Adrenal gland (tissue), 5 donors: Measurements from ENCODE around the gene E2F7.

Experiments used
- POLR2A ChIP-seq, 2 donors: fragments of 450-650 bp; IDR thresholded peaks; one replicate each; pipeline ENCODE4 v1.6.1; 2017; ENCODE audit warnings: antibody characterized with exemption in 2 of 2, mild to moderate bottlenecking in 2 of 2, moderate library complexity in 1 of 2
- TF ChIP-seq, protein P1 (sequence below), 6 experiments: fragments of 450-650 bp in 4 of 6; fragments of 200-600 bp in 2 of 6; sonication (generic) in 1 of 6; IDR thresholded peaks; 1 replicate in 5 of 6; 2 replicates in 1 of 6; pipeline versions ENCODE4 v1.5.1 to v1.8.0; 2016 to 2021; ENCODE audit warnings: antibody characterized with exemption in 6 of 6, mild to moderate bottlenecking in 2 of 6, moderate library complexity in 1 of 6
- donor health status: DM: no; HTN: no; CAD: no.

DNA sequence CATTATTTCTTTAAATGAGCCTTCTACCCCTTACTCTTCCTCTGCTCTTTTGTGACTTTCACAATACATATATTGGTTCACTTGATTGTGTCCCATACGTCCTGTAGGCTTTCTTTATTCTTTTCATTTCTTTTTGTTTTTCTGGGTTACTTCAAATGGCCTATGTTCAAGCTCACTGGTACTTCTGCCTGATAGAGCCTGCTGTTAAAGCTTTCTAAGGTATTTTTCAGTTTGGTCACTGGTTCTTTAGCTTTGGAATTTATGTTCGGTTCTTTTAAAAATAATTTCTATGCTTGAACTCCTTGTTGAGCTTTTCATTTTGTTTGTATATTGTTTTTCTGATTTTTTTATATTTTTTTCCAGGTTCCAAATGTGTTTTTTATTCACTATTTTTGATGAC lies 81.9 kb downstream of the E2F7 start:
- TF ChIP-seq, protein P1, sequence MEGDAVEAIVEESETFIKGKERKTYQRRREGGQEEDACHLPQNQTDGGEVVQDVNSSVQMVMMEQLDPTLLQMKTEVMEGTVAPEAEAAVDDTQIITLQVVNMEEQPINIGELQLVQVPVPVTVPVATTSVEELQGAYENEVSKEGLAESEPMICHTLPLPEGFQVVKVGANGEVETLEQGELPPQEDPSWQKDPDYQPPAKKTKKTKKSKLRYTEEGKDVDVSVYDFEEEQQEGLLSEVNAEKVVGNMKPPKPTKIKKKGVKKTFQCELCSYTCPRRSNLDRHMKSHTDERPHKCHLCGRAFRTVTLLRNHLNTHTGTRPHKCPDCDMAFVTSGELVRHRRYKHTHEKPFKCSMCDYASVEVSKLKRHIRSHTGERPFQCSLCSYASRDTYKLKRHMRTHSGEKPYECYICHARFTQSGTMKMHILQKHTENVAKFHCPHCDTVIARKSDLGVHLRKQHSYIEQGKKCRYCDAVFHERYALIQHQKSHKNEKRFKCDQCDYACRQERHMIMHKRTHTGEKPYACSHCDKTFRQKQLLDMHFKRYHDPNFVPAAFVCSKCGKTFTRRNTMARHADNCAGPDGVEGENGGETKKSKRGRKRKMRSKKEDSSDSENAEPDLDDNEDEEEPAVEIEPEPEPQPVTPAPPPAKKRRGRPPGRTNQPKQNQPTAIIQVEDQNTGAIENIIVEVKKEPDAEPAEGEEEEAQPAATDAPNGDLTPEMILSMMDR (IDR thresholded peaks at IDR 0.05): no peak
- no peak for TF ChIP-seq POLR2A (IDR thresholded peaks at IDR 0.05)
